ENCODE measurements around the gene PPP1R1B. TPM values are rescaled to one million over a fixed set of nuclear protein-coding genes. Genes with fewer than 3 reads are reported as not detected.

PPP1R1B gene
- total RNA-seq, 1 donor from 2014 or later = not detected

GRCh38 chr17:39678340-39679116, 51.8 kb downstream of the PPP1R1B start:
- intact Hi-C loops (cut with micrococcal nuclease) = loop anchor here (5.0 kb wide), 1 partner anchor 54 kb away; the partner anchor contains the start of gene MIEN1

- intact Hi-C loops (cut with micrococcal nuclease) = loop anchor here (5.0 kb wide), 1 partner anchor 53 kb away; the partner anchor contains the start of gene MIEN1
Measured at GRCh38 chr17:39679521-39680192, 52.9 kb downstream of the PPP1R1B start.

- intact Hi-C loops (cut with micrococcal nuclease) = no loop called here
Measured at GRCh38 chr17:39683295-39683939, 56.7 kb downstream of the PPP1R1B start.

- intact Hi-C loops (cut with micrococcal nuclease) = loop anchor here (5.0 kb wide), 1 partner anchor 47 kb away; the partner anchor contains the start of gene STARD3
Measured at GRCh38 chr17:39684369-39685192, 57.8 kb downstream of the PPP1R1B start.

Other genes starting within 250 kb of the PPP1R1B start
- 12.0 and 12.9 TPM in 2 replicates for gene FBXL20, start 225.3 kb upstream of the PPP1R1B start, total RNA-seq
- 57.6 and 60.4 TPM in 2 replicates for gene MED1, start 175.7 kb upstream of the PPP1R1B start, total RNA-seq
- 89.9 and 92.3 TPM in 2 replicates for gene CDK12, start 165.5 kb upstream of the PPP1R1B start, total RNA-seq
- gene NEUROD2, start 19.0 kb upstream of the PPP1R1B start, total RNA-seq = not detected in 2 replicates
- gene STARD3, start 10.2 kb downstream of the PPP1R1B start, total RNA-seq = 59.3 and 64.4 TPM in 2 replicates
- gene TCAP, start 38.4 kb downstream of the PPP1R1B start, total RNA-seq = 1.7 and 1.9 TPM in 2 replicates
- not detected in 2 replicates for gene PNMT, start 41.5 kb downstream of the PPP1R1B start, total RNA-seq
- 21.6 and 25.5 TPM in 2 replicates for gene PGAP3, start 61.1 kb downstream of the PPP1R1B start, total RNA-seq
- gene ERBB2, start 73.1 kb downstream of the PPP1R1B start, total RNA-seq = 4.4 TPM in 2 replicates
- 43.3 and 45.2 TPM in 2 replicates for gene MIEN1, start 103.6 kb downstream of the PPP1R1B start, total RNA-seq
- gene GRB7, start 111.0 kb downstream of the PPP1R1B start, total RNA-seq = 0.16 and 0.41 TPM in 2 replicates
- 23.1 and 27.0 TPM in 2 replicates for gene IKZF3, start 237.4 kb downstream of the PPP1R1B start, total RNA-seq
- gene ZPBP2, start 241.2 kb downstream of the PPP1R1B start, total RNA-seq = not detected in 2 replicates